Gastroesophageal sphincter (tissue), 4 donors: ENCODE results near the gene SMG6. TPM values are rescaled to one million over a fixed set of nuclear protein-coding genes. Genes with fewer than 3 reads are reported as not detected.
"Not testable (repeated sequence)": the region's sequence is repeated elsewhere in the genome, so short reads cannot be mapped to it uniquely, and the experiment has no call there.

Experiments used
- ATAC-seq: fragments of 150-250 bp; one replicate; pipeline ENCODE4 v1.9.1; 2016; ENCODE audit warnings: mild to moderate bottlenecking, moderate library complexity
- H3K27ac ChIP-seq, 4 donors: fragments of 200-600 bp; sonication (generic) in 3 of 4; 1 replicate in 3 of 4; 2 replicates in 1 of 4; pipeline ENCODE4 v1.5.1; 2016 to 2019
- H3K27me3 ChIP-seq: fragments of 200-600 bp; sonication (generic); one replicate; pipeline ENCODE4 v1.5.1; 2019
- H3K36me3 ChIP-seq, 2 donors: fragments of 200-600 bp; sonication (generic); one replicate each; pipeline ENCODE4 v1.5.1; 2019; ENCODE audit warnings: control low read depth in 1 of 2
- H3K4me1 ChIP-seq, 3 donors: fragments of 200-600 bp; sonication (generic); 1 replicate in 2 of 3; 2 replicates in 1 of 3; pipeline ENCODE4 v1.5.1; 2016 to 2019; ENCODE audit warnings: control low read depth in 2 of 3
- H3K4me3 ChIP-seq, 2 donors: fragments of 200-600 bp; sonication (generic); one replicate each; pipeline ENCODE4 v1.5.1; 2019; ENCODE audit warnings: mild to moderate bottlenecking in 1 of 2, moderate library complexity in 1 of 2
- H3K9me3 ChIP-seq, 3 donors: fragments of 200-600 bp; sonication (generic); one replicate each; pipeline ENCODE4 v1.5.1; 2017 to 2019; ENCODE audit warnings: control low read depth in 2 of 3
- EP300 ChIP-seq: sonication (generic); formaldehyde crosslinking; IDR thresholded peaks from one replicate; pipeline ENCODE4 v1.6.1; 2017; ENCODE audit warnings: antibody characterized with exemption, mild to moderate bottlenecking
- POLR2A ChIP-seq, 2 donors: fragments of 450-650 bp; IDR thresholded peaks; one replicate each; pipeline ENCODE4 v1.6.1; 2017; ENCODE audit warnings: antibody characterized with exemption in 2 of 2, mild to moderate bottlenecking in 2 of 2, moderate library complexity in 1 of 2
- POLR2AphosphoS5 ChIP-seq: sonication (generic); formaldehyde crosslinking; IDR thresholded peaks from one replicate; pipeline ENCODE4 v1.6.1; 2017; ENCODE audit warnings: antibody characterized with exemption
- WGBS, 2 donors: methylation state at CpG; one replicate each; pipeline ENCODE4 v1.1.5; 2018; ENCODE audit warnings: low coverage in 1 of 2; 5-methylcytosine and 5-hydroxymethylcytosine counted together
- total RNA-seq, 4 donors: library from RNA; depleted of rRNA; stranded (reverse); fragments of >200 nt; gene quantifications; one replicate each; pipeline ENCODE4 v1.1.0, GENCODE V29; 2016
- TF ChIP-seq, protein P1 (sequence below), 4 experiments: fragments of 200-600 bp in 2 of 4; fragments of 450-650 bp in 2 of 4; sonication (generic) in 1 of 4; IDR thresholded peaks; one replicate each; pipeline ENCODE4 v1.5.1; 2017 to 2019; ENCODE audit warnings: antibody characterized with exemption in 4 of 4, mild to moderate bottlenecking in 2 of 4, moderate library complexity in 2 of 4

Gene SMG6
- total RNA-seq, 4 donors from 2014 or later, result 27.2 to 75.5 (median 43.9) TPM

DNA sequence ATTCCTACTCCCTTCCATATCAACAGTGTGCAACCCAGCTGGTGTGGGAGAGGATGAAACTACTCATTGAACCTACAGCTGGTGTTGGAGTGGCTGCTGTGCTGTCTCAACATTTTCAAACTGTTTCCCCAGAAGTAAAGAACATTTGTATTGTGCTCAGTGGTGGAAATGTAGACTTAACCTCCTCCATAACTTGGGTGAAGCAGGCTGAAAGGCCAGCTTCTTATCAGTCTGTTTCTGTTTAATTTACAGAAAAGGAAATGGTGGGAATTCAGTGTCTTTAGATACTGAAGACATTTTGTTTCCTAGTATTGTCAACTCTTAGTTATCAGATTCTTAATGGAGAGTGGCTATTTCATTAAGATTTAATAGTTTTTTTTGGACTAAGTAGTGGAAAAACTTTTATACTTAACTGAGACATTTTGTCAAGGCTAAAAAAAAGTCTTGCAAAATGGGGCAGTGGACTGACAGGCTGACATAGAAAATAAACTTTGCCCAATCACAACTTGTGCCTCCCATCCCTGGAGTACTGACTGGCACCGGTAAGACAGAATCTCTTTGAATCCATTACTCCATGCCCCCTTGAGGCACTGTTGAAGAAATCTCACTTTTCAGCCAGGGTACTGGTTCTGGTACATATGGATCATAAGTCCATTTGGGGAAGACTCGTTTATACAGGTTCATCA, 20.2 kb upstream of the SMG6 start:
- H3K27me3 ChIP-seq, result no peaks in the 10 kb centered on the region
- no peak overlapping the region for H3K4me3 ChIP-seq
- no peak overlapping the region for H3K27ac ChIP-seq
- no peaks in the 10 kb centered on the region for H3K9me3 ChIP-seq
- H3K4me1 ChIP-seq, result no peaks in the 10 kb centered on the region
- 56 to 84% methylated on average over 2 of the region's 2 CpGs for WGBS, 2 donors
- TF ChIP-seq, protein P1, sequence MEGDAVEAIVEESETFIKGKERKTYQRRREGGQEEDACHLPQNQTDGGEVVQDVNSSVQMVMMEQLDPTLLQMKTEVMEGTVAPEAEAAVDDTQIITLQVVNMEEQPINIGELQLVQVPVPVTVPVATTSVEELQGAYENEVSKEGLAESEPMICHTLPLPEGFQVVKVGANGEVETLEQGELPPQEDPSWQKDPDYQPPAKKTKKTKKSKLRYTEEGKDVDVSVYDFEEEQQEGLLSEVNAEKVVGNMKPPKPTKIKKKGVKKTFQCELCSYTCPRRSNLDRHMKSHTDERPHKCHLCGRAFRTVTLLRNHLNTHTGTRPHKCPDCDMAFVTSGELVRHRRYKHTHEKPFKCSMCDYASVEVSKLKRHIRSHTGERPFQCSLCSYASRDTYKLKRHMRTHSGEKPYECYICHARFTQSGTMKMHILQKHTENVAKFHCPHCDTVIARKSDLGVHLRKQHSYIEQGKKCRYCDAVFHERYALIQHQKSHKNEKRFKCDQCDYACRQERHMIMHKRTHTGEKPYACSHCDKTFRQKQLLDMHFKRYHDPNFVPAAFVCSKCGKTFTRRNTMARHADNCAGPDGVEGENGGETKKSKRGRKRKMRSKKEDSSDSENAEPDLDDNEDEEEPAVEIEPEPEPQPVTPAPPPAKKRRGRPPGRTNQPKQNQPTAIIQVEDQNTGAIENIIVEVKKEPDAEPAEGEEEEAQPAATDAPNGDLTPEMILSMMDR (IDR thresholded peaks at IDR 0.05), result no peak
- no peak for TF ChIP-seq POLR2A (IDR thresholded peaks at IDR 0.05)
- no peak for TF ChIP-seq EP300
- no peak for TF ChIP-seq POLR2AphosphoS5
- no peak for ATAC-seq
- H3K36me3 ChIP-seq, result peaks cover 6 to 100% of the 10 kb centered on the region in 2 donors

- no peaks in the 10 kb centered on the region for H3K4me1 ChIP-seq
- no peaks in the 10 kb centered on the region for H3K27me3 ChIP-seq
- 45 to 57% methylated on average over 1 of the region's 1 CpG for WGBS, 2 donors
- no peak overlapping the region for H3K27ac ChIP-seq
- no peak overlapping the region for H3K4me3 ChIP-seq
- H3K9me3 ChIP-seq, result no peaks in the 10 kb centered on the region
- TF ChIP-seq POLR2A (IDR thresholded peaks at IDR 0.05), result no peak
- no peak for TF ChIP-seq EP300
- no peak for TF ChIP-seq POLR2AphosphoS5
- TF ChIP-seq, protein P1 (IDR thresholded peaks at IDR 0.05), result no peak
- ATAC-seq, result no peak
- peaks cover 6 to 85% of the 10 kb centered on the region in 2 donors for H3K36me3 ChIP-seq
Measured at GRCh38 chr17:2321399-2321798, 17.8 kb upstream of the SMG6 start.

- no peak overlapping the region for H3K27ac ChIP-seq
- ATAC-seq, result no peak
- no peaks in the 10 kb centered on the region for H3K27me3 ChIP-seq
- H3K4me1 ChIP-seq, result no peaks in the 10 kb centered on the region
- H3K4me3 ChIP-seq, result no peak overlapping the region
- no peak for TF ChIP-seq POLR2A (IDR thresholded peaks at IDR 0.05)
- TF ChIP-seq EP300, result no peak
- TF ChIP-seq, protein P1 (IDR thresholded peaks at IDR 0.05), result no peak
- no peak for TF ChIP-seq POLR2AphosphoS5
- H3K36me3 ChIP-seq, result peaks cover 0 to 62% of the 10 kb centered on the region in 2 donors
- H3K9me3 ChIP-seq, result no peaks in the 10 kb centered on the region
Measured at GRCh38 chr17:2319051-2319450, 15.5 kb upstream of the SMG6 start.

DNA sequence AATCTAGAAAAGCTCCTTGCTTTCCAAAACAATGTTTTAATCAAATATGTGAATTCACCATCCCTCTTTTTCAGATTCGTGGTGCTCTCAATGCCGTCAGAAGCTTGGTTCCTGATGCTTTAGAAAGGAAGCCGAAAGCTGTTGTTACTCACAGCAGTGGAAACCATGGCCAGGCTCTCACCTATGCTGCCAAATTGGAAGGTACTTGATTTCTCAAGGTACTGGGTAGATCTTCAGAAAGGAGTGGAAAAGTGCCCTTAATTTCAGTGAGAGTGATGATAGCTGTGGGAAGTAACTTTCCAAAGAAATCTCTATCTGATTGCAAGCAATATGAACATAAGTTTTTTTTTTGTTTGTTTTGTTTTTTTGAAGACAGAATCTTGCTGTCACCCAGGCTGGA, 14.2 kb upstream of the SMG6 start:
- WGBS, 2 donors, result 78 to 83% methylated on average over 2 to 3 of the region's 3 CpGs
- Histone ChIP-seq H3K4me1 (no peaks in the 10 kb centered on the region), H3K36me3 (peaks cover 0 to 49% of the 10 kb centered on the region in 2 donors), H3K27me3 (no peaks in the 10 kb centered on the region), H3K27ac (no peak overlapping the region), H3K4me3 (no peak overlapping the region), H3K9me3 (no peaks in the 10 kb centered on the region)
- ATAC-seq, result no peak
- TF ChIP-seq EP300 (no peak), POLR2AphosphoS5 (no peak), POLR2A (IDR thresholded peaks at IDR 0.05) (no peak)
- TF ChIP-seq, protein P1 (IDR thresholded peaks at IDR 0.05), result no peak

DNA sequence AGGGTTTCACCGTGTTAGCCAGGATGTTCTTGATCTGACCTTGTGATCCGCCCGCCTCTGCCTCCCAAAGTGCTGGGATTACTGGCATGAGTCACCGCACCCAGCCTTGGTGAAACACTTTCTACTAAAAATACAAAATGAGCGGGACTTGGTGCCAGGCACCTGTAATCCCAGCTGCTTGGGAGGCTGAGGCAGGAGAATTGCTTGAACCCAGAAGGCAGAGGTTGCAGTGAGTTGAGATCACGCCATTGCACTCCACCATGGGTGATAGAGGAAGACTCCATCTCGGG, 13.3 kb upstream of the SMG6 start:
- WGBS, 2 donors, result no CpG with 5 or more reads among the region's 7 CpGs

More for the DNA sequence above, 13.3 kb upstream of the SMG6 start:
- H3K27me3 ChIP-seq, H3K4me1 ChIP-seq, H3K9me3 ChIP-seq, ATAC-seq, H3K27ac ChIP-seq, H3K4me3 ChIP-seq: not testable (repeated sequence)
- peaks cover 0 to 40% of the 10 kb centered on the region in 2 donors for H3K36me3 ChIP-seq
